Cardiac muscle cell (in vitro differentiated cells and primary cell): Measurements from ENCODE around the gene TNFRSF8. TPM values are rescaled to one million over a fixed set of nuclear protein-coding genes. Genes with fewer than 3 reads are reported as not detected.
"Not testable (repeated sequence)": the region's sequence is repeated elsewhere in the genome, so short reads cannot be mapped to it uniquely, and the experiment has no call there.

Source experiments
- DNase-seq, 2 donors: peaks; one replicate each; pipeline versions ENCODE4 v3.0.0 to v3.0.0-alpha.2; 2010 to 2017; ENCODE audit warnings: low read depth in 1 of 2, low spot score in 1 of 2
- H3K27ac ChIP-seq: fragments of 200-600 bp; sonication (generic); 2 replicates; pipeline ENCODE4 v1.5.1; 2016
- H3K27me3 ChIP-seq: fragments of 200-600 bp; sonication (generic); 2 replicates; pipeline ENCODE4 v1.6.0; 2016; ENCODE audit warnings: control low read depth
- H3K36me3 ChIP-seq: fragments of 200-600 bp; sonication (generic); 2 replicates; pipeline ENCODE4 v1.5.1; 2016; ENCODE audit warnings: control low read depth
- H3K4me1 ChIP-seq: fragments of 200-600 bp; sonication (generic); 2 replicates; pipeline ENCODE4 v1.8.1; 2017; ENCODE audit warnings: low read depth, mild to moderate bottlenecking, mixed run types
- H3K4me3 ChIP-seq: fragments of 200-600 bp; sonication (generic); 2 replicates; pipeline ENCODE4 v1.5.1; 2016; ENCODE audit warnings: mild to moderate bottlenecking
- H3K9me3 ChIP-seq: fragments of 200-600 bp; sonication (generic); 2 replicates; pipeline ENCODE4 v1.5.1; 2017; ENCODE audit warnings: low read depth, mild to moderate bottlenecking, control low read depth
- polyA plus RNA-seq: library from polyadenylated mRNA; unstranded; fragments of >200 nt; fragmentation: Nextera tagmentation; extraction: Ambion mirVana; gene quantifications from 2 replicates; pipeline ENCODE4 v1.2.1, GENCODE V29; 2016
- total RNA-seq: library from RNA; depleted of rRNA; stranded (reverse); fragments of >200 nt; gene quantifications from 2 replicates; pipeline ENCODE4 v1.2.3, GENCODE V29; 2016
- TF ChIP-seq, protein P1 (sequence below): IDR thresholded peaks from 2 replicates; pipeline ENCODE4 v1.5.1; 2012; ENCODE audit warnings: low read depth, mild to moderate bottlenecking, low read length

Gene TNFRSF8
- total and polyA plus RNA-seq, 2 experiments from 2014 or later, result 0.06 TPM; not detected in 1

DNA sequence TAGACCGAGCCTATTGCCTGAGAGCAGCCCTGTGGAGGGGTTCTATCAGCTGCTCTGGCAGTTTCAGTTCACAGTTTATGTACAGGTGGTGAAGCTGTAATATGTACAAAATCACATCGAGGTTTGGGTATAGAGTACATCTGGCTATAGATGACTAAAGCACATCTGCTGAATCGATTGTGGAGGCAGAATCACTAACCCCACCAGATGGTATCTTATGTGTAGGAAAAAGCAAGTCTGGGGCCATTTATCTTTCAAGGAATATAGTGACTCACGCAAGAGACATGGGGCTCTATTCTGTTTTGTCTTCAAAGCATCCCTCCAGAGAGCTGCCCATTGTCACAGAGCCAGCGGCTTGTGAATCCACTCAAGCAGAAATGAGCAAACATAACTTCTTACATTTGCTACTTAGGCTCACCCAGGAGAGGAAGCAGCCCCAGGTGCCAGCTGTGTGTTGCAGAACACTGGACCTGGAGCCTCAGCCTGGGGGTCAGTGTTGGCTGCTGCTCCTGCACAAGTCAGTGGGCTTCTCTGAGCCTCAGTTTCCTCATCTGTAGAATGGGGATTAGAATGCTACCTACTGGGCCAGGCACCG is 22.5 kb upstream of the TNFRSF8 start:
- Histone ChIP-seq H3K9me3 (no peaks in the 10 kb centered on the region), H3K4me3 (no peak overlapping the region), H3K36me3 (no peaks in the 10 kb centered on the region), H3K27ac (no peak overlapping the region), H3K4me1 (peaks cover 5% of the 10 kb centered on the region), H3K27me3 (no peaks in the 10 kb centered on the region)
- TF ChIP-seq, protein P1, sequence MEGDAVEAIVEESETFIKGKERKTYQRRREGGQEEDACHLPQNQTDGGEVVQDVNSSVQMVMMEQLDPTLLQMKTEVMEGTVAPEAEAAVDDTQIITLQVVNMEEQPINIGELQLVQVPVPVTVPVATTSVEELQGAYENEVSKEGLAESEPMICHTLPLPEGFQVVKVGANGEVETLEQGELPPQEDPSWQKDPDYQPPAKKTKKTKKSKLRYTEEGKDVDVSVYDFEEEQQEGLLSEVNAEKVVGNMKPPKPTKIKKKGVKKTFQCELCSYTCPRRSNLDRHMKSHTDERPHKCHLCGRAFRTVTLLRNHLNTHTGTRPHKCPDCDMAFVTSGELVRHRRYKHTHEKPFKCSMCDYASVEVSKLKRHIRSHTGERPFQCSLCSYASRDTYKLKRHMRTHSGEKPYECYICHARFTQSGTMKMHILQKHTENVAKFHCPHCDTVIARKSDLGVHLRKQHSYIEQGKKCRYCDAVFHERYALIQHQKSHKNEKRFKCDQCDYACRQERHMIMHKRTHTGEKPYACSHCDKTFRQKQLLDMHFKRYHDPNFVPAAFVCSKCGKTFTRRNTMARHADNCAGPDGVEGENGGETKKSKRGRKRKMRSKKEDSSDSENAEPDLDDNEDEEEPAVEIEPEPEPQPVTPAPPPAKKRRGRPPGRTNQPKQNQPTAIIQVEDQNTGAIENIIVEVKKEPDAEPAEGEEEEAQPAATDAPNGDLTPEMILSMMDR, result no peak
- peak in 1 of 2 donors; percentile 91 for DNase-seq

DNA sequence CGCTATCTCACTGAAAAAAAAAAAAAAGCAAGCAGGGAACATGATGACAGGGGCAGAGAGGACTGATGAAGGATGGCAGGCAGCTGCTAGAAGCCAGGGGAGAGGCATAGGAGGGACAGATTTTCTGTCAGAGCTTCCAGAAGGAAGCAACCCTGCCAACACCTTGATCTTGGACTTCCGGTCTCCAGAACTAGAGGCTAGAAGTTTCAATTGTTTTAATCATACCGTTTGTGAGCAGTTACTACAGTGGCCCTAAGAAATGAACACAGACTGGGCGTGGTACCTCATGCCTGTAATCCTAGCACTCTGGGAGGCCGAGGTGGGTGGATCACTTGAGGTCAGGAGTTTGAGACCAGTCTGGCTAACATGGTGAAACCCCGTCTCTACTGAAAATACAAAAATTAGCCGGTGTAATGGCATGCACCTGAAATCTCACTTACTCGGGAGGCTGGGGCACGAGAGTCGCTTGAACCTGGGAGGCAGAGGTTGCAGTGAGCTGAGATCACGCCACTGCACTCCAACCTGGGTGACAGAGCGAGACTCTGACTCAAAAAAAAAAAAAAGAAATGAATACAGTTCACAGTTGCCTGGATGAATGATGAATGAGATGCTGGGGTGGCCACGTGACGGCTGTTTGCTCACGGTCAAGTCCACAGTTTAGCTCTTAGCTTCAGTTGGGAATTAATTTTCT is 18.8 kb upstream of the TNFRSF8 start:
- H3K4me1 ChIP-seq, H3K36me3 ChIP-seq, H3K4me3 ChIP-seq, H3K27ac ChIP-seq, H3K9me3 ChIP-seq, H3K27me3 ChIP-seq: not testable (repeated sequence)
- peak in 1 of 2 donors; percentile 56 for DNase-seq

DNA sequence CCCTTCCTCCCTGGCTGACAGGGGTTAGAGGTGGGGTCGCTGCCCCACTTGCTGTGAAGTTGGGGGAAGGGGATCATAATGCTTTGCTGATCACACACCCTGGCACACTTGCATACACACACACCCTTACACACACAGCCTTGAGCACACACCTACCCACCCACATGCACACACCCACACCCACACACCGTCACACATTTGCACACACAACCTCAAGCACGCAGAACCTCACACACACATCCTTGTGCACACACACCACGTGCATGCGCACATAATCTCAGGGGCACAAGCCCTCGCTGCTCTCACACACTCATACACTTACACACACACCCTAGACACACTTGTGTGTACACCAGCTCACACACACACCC is 16.4 kb upstream of the TNFRSF8 start:
- Histone ChIP-seq H3K36me3 (no peaks in the 10 kb centered on the region), H3K9me3 (no peaks in the 10 kb centered on the region), H3K27ac (no peak overlapping the region), H3K27me3 (no peaks in the 10 kb centered on the region), H3K4me1 (no peaks in the 10 kb centered on the region), H3K4me3 (no peak overlapping the region)
- DNase-seq, result no peak
- TF ChIP-seq, protein P1, result no peak

DNA sequence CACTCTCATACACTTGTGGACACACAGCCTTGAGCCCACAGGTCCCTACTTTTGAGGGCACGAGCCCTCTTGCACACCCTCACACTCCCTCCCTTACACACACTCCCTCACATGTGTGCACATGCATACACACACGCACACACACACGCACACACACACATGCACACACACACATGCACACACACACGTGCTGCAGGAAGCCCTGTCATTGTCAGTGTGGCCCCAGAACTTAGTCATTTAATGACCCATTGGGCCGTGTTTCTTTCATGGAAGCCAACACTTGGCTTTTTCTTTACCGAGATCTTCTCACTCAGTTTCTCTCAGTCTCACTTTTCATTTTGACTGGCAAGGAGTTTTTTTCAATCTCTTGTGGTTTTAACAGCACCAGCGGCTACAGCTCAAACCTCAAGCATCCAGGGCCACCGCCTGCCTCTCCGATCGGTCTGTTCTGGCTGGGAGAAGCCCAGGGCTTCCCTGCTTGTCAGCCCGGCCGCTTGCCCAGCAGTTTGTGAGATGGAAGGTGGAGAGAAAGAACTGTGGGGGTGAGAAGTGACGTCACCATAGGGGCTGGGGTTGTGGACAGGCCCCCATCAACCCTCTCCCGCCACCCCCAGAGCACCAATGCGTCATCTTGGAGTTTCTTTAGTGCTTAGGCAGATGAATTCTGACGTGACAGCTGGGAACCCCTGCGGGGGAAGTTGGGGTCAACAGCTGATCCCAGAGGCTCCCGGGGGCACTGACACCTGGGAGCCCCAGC is 15.8 kb upstream of the TNFRSF8 start:
- no peak overlapping the region for H3K27ac ChIP-seq
- H3K36me3 ChIP-seq, result no peaks in the 10 kb centered on the region
- TF ChIP-seq, protein P1, result no peak
- DNase-seq, result peak in 1 of 2 donors; percentile 63
- H3K4me1 ChIP-seq, result no peaks in the 10 kb centered on the region
- no peaks in the 10 kb centered on the region for H3K9me3 ChIP-seq
- no peak overlapping the region for H3K4me3 ChIP-seq
- no peaks in the 10 kb centered on the region for H3K27me3 ChIP-seq

DNA sequence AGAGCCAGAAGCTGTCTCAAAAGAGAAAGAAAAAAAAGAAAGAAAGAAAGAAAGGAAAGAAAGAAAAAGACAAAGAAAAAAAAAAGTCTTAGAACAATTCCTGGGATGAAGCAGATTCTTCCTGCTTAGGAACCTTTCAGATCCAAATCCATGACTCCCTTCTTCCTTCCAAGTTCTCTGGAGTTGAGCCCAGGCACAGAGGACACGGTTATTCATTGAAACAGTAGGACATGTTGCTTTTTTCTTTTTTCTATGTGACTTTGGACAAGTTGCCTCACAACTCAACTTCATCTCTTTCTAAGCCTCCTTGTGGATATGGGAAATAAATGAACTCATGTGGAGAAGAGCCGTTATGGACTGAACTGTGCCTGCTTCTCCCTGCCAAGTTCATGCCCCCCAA is 14.7 kb upstream of the TNFRSF8 start:
- no peaks in the 10 kb centered on the region for H3K9me3 ChIP-seq
- no peaks in the 10 kb centered on the region for H3K36me3 ChIP-seq
- no peak overlapping the region for H3K27ac ChIP-seq
- H3K27me3 ChIP-seq, result no peaks in the 10 kb centered on the region
- H3K4me3 ChIP-seq, result no peak overlapping the region
- peak in 1 of 2 donors; percentile 26 for DNase-seq
- TF ChIP-seq, protein P1, result no peak
- H3K4me1 ChIP-seq, result no peaks in the 10 kb centered on the region

DNA sequence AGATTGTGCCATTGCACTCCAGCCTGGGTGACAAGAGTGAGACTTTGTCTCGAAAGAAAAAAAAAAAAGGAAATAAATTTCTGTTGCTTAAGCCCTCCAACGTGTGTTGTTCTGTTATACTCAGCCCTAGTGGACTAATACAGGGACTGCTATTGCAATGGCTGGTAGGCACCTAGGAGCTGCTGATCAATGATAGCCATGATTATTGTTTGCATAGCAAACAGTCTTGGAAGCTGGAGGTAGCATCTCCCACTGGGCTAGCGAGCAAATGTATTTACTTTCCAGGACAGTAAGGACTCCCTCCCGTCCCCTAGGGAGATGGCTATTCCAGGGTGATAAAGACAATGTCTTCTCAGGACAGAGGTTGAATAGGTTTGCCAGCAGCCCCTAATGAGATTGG is 13.5 kb upstream of the TNFRSF8 start:
- no peaks in the 10 kb centered on the region for H3K4me1 ChIP-seq
- H3K27me3 ChIP-seq, result no peaks in the 10 kb centered on the region
- H3K9me3 ChIP-seq, result no peaks in the 10 kb centered on the region
- no peak overlapping the region for H3K4me3 ChIP-seq
- no peaks in the 10 kb centered on the region for H3K36me3 ChIP-seq
- TF ChIP-seq, protein P1, result no peak
- DNase-seq, result no peak
- H3K27ac ChIP-seq, result no peak overlapping the region
